Midbrain (tissue), 1 donor: ENCODE results near the gene PHACTR1.

ENCODE experiments used
- DNase-seq: peaks from one replicate; lab custom pipeline; 2025; lab: John Stamatoyannopoulos, UW

PHACTR1 gene

DNA sequence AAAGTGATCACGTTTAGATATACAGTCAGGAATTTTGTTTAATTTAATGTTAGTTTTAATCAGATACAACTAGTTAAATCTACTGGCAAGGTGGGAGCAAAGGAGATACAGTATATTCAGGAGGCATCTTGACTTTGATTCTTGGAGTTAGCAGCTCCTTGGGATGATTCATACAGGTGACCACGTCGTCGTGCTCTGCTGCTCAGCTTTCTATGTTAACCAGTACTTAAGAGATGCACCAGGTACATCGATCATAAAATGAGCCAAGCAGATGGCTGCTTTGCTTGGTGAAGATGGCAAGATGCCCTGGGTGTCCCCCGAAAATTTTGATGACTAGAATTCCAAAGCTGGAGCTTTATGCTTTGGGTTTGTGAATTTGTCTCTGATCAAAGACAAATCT lies 547.1 kb downstream of the PHACTR1 start:
- DNase-seq, result no peak

DNA sequence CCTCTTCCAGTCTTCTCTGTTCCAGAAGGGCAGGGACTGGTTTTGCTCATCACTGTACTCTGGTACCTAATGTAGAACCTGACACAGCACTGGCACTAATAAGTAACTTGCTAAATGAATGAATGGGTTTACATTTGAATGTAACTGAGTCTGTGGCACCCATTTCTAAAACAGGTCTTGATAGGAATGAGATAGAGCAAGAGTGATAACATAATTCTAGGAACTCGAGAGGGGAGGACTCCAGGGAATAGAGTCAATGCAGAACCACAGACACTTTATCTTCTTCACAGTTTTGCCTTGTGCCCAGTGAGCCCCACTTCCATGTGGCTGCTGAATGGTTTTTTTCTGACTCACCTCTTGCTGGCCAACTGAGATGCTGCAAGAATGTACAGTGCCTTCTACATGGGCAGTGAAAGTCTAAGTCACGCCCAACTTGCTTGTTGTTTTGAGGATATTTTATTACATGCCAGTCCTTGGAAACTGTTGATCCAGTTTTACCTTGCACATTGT lies 550.6 kb downstream of the PHACTR1 start:
- DNase-seq, result no peak

DNA sequence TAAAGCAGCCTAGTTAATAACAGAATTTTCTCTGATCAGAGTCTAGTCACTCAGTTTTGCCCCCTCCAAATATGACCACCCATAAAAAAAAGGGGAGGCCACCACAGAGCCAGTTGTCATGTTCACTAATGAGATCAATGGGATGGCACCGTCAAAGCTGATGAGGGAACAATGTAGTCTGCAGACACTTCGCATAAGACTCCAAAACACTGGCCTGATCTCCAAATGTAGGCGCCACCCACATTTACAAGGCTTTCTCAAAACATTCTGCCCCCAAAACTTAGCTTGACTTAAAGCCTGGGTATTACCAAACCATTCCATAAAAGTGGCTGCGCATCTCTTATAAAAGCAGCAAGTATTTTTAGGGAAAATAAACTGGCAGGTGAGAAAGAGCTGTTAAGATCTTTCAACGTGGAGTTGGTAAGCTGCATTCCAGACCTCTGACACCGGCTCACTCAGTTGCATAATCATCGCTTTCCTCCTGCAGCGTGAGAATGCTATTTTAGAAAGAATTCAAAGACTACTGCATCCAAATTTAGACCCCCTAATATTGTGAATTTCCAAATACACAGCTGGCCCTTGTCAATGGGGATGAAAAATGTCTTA lies 552.4 kb downstream of the PHACTR1 start:
- DNase-seq, result no peak

DNA sequence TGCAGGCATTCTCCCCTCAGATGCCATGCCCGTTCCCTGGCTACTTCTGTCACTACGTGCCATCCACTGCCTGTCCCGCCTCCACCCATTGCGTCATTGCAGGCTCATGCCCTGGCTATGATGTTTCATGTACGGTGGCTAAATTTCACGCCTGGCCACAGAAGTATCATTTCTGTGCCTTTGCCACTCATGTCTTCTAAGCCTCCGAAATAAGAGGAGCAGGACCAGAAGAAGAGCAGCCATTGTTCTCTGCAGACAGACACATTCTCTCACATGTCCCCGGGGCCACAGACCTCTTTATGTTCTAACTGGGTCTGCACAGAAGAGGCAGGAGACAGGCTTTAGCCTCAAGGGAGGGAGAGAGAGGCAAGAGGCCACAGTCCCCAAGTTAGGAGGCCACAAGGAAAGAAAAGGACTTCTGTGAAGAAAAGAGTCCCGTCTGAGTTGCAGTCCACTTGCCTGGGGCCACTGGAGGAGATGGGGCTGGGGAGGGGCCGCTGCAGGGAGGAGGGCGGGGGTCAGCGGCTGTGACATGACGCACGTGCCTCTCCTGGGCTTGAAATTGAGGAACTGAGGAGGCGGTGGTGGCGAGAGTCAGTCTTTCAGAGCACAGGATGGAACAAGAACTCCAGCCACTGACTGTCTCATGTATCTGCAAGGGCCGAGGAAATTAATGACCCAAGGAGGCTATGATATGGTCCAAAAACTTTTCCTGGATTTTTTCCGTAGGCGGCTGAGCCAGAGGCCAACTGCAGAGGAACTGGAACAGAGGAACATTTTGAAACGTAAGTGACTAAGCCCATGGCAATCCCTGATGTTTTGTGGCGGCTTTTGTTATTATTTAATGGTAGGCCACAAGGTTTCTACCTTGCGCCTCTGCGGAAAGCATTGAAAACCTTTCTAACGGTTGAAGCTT lies 555.8 kb downstream of the PHACTR1 start:
- DNase-seq, result peak; percentile 22

GRCh38 chr6:13273202-13273930 lies 556.8 kb downstream of the PHACTR1 start:
- peak; percentile 41 for DNase-seq

DNA sequence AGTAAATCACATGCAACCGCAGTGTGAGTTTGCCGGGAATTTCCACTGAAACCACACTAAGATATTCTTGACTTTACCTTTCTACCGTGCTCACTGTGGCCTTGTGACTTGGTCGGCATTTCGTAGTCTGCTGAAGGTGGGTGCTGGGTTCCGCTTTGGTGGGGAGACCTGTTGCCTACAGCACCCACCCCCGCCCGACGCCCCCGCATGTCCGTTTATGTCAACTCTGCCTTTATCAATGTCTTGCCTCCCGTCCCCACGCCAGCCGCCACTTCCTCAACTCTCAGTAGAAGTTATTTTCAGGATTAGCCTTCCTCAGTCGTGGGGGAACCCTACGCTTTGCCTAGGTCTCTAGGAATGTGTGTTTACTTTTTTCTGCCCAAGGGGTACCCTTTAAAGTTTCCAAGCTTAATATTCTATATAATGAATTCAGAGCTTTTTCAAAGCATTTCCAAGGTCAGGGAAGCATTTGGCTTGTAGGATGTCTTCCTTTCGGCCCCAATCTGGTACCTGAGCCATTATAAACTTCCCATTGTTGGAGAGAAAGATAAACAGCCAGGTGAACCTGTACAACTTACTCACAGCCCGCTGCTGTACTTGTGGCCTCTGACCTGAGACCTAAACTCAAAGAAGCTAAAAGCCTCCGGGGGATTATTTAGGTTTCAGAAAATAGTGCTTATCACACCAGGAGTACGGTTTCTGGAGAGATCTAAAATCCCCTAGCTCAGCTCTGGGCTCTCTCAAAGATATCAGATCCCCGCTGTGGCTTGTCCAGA lies 557.6 kb downstream of the PHACTR1 start:
- no peak for DNase-seq

- DNase-seq, result no peak
These were observed 558.3 kb downstream of the PHACTR1 start for GRCh38 chr6:13274707-13275434.

DNA sequence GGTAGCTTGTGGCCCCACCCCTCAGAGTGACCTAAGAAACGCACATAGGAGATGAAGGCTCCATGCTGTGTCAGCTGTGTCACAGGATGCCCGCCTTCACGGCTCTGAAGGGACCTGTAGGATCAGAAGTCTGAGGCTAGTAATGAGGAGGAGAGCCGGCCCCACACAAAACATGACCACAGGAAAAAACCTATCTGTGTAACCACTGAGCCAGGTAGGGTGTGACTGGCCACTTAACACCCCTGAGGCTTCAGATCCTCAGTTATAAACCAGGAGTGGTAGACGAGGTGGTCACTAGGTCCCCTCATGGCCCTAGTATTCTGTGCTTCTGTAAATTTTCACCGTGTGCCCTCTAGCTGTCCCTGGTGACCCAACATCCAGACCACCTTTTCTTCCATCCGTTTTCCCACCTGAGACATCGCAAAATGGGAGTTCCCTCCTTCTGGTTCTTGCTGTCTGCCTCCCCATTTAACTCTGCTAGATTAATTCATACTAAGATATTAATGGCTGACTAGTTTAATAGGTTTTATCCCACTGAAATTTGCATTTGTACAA lies 558.9 kb downstream of the PHACTR1 start:
- no peak for DNase-seq

GRCh38 chr6:13277231-13277630 lies 560.7 kb downstream of the PHACTR1 start:
- no peak for DNase-seq

DNA sequence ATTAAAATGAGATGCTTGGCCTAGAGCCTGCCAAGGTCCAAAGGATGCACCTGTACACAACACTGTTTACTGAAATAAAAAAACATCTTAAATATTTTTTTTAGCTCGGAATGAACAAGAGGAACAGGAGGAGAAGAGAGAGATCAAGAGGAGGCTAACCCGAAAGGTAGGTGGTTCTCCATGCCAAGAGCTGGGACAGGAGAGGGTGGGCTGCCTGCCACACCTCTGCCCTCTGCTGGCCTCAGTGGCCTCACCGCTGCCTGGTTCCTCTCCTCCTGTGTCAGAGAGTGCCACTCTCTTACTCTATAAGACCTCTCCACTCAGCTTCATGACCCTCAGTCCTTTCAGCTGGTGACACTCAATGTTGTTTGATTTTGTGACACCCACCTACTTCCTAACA lies 561.6 kb downstream of the PHACTR1 start:
- no peak for DNase-seq

DNA sequence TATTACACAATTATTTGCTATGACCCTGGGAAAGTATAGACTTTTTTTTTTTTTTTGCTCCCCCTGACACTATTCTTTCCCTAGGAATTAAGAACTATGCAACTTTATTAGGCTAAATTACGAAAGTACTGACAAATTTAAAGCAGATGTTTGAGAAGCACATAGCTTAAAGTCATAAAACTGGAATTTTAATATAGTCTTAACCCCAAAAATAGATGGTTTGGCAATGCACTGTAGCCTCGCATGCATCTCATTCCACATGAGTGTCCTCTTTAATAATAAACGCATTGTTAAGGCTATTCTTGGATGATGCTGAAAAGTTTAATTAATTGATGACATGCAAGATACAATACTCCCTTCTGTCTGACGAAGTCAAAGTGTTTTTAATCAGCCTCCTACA lies 562.4 kb downstream of the PHACTR1 start:
- no peak for DNase-seq

- DNase-seq, result no peak
These were observed 563.7 kb downstream of the PHACTR1 start for GRCh38 chr6:13280254-13280653.

- DNase-seq, result no peak
These were observed 565.1 kb downstream of the PHACTR1 start for GRCh38 chr6:13281686-13282085.

- DNase-seq, result no peak
These were observed 566.0 kb downstream of the PHACTR1 start for GRCh38 chr6:13282393-13283069.

GRCh38 chr6:13283331-13283730 lies 566.8 kb downstream of the PHACTR1 start:
- DNase-seq, result no peak

DNA sequence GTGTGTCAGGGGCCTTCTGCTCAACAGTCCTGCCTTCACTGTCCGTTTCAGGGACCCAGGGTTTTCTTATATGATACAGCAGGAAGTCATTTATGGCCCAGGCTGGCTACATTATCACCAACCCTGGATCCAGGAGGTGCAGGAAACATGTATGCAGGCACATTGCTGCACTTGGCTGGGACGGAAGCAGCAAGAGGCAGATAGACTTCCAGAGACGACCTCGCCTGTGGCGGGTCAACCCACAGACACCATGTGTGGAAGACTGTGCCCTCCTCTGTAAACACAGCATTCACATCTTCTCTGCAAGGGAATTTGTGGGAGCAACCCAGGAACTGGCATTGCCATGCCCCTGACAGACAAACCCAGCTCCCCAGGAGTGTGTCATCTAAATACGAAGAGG lies 568.1 kb downstream of the PHACTR1 start:
- no peak for DNase-seq

DNA sequence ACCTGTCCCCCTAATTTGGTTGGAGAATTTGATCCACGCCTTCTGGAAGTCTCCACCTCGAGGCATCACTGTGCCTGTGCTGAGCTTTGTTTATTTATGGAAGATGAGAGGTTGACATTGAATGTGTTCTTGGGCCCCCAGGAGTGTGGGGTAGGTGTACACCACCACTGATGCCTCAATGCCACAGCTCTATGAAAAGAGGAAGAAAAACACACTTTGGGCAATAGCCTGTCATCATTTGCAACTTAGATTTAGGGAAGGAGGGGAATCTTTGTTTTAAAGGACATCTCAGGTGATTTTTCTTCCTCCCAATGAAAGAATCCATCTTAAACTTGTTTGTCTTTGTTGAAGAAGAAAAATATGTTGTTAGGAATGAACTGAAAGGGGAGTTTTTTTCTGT lies 569.1 kb downstream of the PHACTR1 start:
- no peak for DNase-seq

- peak; percentile 13 for DNase-seq
These were observed 569.6 kb downstream of the PHACTR1 start for GRCh38 chr6:13286181-13286580.

- DNase-seq, result no peak
These were observed 570.5 kb downstream of the PHACTR1 start for GRCh38 chr6:13287104-13287503.

- no peak for DNase-seq
These were observed 571.9 kb downstream of the PHACTR1 start for GRCh38 chr6:13288481-13288880.
